WERI-Rb-1 (cell line): ENCODE results near the gene GYS2.

ENCODE experiments used
- DNase-seq: peaks from one replicate; pipeline ENCODE4 v3.0.0-alpha.2; 2020
- H3K27ac ChIP-seq: fragments of 250-450 bp; sonication (Bioruptor Pico); 2 replicates; pipeline ENCODE4 v1.5.1; 2020; ENCODE audit warnings: mild to moderate bottlenecking, moderate library complexity
- H3K27me3 ChIP-seq: fragments of 250-450 bp; sonication (Bioruptor Pico); 2 replicates; pipeline ENCODE4 v1.5.1; 2021; ENCODE audit warnings: mild to moderate bottlenecking, low read depth, moderate library complexity; ENCODE audit not compliant: insufficient read depth, severe bottlenecking
- H3K36me3 ChIP-seq: fragments of 250-450 bp; sonication (Bioruptor Pico); 2 replicates; pipeline ENCODE4 v1.5.1; 2020; ENCODE audit warnings: mild to moderate bottlenecking, moderate library complexity
- H3K4me3 ChIP-seq: 2 replicates; pipeline ENCODE4 v1.5.1; 2011; ENCODE audit warnings: low read depth, mild to moderate bottlenecking, control low read depth, low read length
- H3K9me3 ChIP-seq: fragments of 250-450 bp; sonication (Bioruptor Pico); 2 replicates; pipeline ENCODE4 v1.5.1; 2021; ENCODE audit warnings: mild to moderate bottlenecking, moderate library complexity; ENCODE audit not compliant: severe bottlenecking
- CTCF ChIP-seq: IDR thresholded peaks from 2 replicates; pipeline ENCODE4 v1.5.1; 2011; ENCODE audit warnings: low read depth, mild to moderate bottlenecking, control low read depth, inconsistent platforms, low read length

GYS2 gene

DNA sequence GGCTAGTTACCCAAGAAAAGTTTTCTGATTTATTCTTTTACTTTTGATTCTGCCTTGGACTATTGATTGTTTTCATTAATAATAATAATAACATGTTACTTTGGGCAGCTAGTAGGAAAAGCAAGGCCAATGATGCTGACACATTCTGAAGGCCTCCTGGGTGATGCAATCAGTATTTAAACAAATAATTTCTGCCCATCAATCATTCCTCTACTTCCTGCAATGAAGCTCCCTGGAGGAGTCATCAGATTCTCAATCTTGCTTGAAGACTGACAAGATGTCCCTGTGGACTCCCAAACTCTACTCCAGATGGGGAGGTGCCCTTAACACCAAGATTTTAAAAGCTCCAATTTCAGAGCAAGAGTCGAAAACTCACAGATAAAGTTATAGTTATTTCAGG, 78.6 kb downstream of the GYS2 start, which contains the start of gene SPX:
Gene SPX, plus strand, starts transcription at position 244 of the 400 bp plus-strand sequence. CDS start 177 bp downstream, outside the sequence.
- H3K27me3 ChIP-seq = peaks cover 2% of the 10 kb centered on the region
- H3K4me3 ChIP-seq = peak within 1 kb of the TSS; percentile 88
- TF ChIP-seq CTCF = no peak
- H3K27ac ChIP-seq = no peak within 1 kb of the TSS
- DNase-seq = no peak
- no peaks in the 10 kb centered on the region for H3K36me3 ChIP-seq
- H3K9me3 ChIP-seq = no peaks in the 10 kb centered on the region

DNA sequence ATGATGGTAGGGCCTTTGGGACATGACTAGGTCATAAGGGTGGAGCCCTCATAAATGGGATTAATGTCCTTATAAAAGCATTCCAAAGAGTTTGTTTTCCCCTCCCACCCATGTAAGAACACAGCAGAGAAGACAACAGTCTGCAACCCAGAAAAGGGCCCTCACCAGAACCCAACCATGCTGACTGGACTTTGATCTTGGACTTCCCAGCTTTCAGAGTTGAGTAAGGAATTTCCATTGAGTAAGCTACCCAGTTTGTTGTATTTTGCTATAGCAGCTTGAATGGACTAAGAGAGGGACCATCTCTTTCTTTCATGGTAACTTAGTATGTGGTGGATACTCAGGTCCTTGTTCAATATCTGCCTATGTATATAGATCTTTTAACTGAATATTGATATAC, 81.5 kb downstream of the GYS2 start:
- no peak for TF ChIP-seq CTCF
- peaks cover 2% of the 10 kb centered on the region for H3K27me3 ChIP-seq
- DNase-seq = no peak
- H3K9me3 ChIP-seq = no peaks in the 10 kb centered on the region
- no peak overlapping the region for H3K4me3 ChIP-seq
- no peaks in the 10 kb centered on the region for H3K36me3 ChIP-seq
- H3K27ac ChIP-seq = no peak overlapping the region

DNA sequence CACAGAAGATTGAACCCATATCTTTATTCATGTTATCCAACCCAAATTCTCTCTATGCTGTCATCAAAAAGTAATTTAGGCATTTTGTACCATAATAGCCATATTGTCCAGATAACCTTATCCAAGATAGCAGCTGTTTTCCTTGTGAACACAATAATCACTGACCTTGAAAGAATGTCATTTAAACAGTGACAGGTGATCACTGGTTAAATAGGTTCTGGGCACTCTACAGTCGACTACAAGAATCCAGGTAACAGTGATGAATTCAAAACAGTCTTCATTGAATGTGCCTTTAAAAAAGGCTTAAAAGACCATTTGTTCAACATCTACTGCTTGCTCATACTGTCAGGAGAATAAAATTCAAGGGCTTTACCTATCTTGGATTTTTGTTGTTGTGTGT, 83.1 kb downstream of the GYS2 start:
- TF ChIP-seq CTCF = no peak
- Histone ChIP-seq H3K9me3 (no peaks in the 10 kb centered on the region), H3K27me3 (no peaks in the 10 kb centered on the region), H3K27ac (no peak overlapping the region), H3K4me3 (no peak overlapping the region), H3K36me3 (no peaks in the 10 kb centered on the region)
- DNase-seq = no peak

DNA sequence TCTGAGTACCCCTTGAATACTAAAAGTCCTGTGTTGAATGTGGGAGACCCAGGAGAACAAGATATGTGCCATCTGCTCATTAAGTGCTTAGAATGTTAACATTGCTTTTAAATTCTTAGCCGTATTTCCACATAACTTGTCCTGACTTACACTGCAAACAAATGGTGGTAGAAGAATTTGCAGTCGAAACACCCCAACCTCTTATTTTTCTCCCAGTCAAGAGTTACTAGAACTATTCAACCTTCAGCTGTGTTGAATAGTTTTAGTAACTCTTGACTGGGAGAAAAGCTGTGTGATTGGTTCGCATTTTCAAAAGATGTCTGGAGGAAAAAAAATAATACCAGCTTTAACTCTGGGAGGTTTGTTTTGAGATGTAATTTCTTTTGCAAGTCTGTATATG, 86.2 kb downstream of the GYS2 start:
- no peak for DNase-seq
- H3K27ac ChIP-seq = no peak overlapping the region
- no peaks in the 10 kb centered on the region for H3K27me3 ChIP-seq
- no peak for TF ChIP-seq CTCF
- peaks cover 10% of the 10 kb centered on the region for H3K36me3 ChIP-seq
- H3K9me3 ChIP-seq = no peaks in the 10 kb centered on the region
- H3K4me3 ChIP-seq = no peak overlapping the region

GRCh38 chr12:21516281-21516680, 88.4 kb downstream of the GYS2 start:
- Histone ChIP-seq H3K9me3 (no peaks in the 10 kb centered on the region), H3K36me3 (peaks cover 10% of the 10 kb centered on the region), H3K27ac (no peak overlapping the region), H3K4me3 (no peak overlapping the region), H3K27me3 (no peaks in the 10 kb centered on the region)
- TF ChIP-seq CTCF = no peak
- DNase-seq = no peak

- peaks cover 17% of the 10 kb centered on the region for H3K36me3 ChIP-seq
- H3K9me3 ChIP-seq = no peaks in the 10 kb centered on the region
- no peaks in the 10 kb centered on the region for H3K27me3 ChIP-seq
- no peak overlapping the region for H3K27ac ChIP-seq
- H3K4me3 ChIP-seq = no peak overlapping the region
- TF ChIP-seq CTCF = no peak
- no peak for DNase-seq
Measured at GRCh38 chr12:21509768-21510167, 94.9 kb downstream of the GYS2 start.
